D721Med (cell line): ENCODE data around the gene PLAAT5.

Experiments used
- DNase-seq: peaks from one replicate; pipeline ENCODE4 v3.0.0; 2011; ENCODE audit warnings: low spot score; ENCODE audit not compliant: insufficient read length
- FAIRE-seq: peaks from 2 replicates; lab custom pipeline; 2011; peaks lifted over from hg19 to GRCh38; lab: Jason Lieb, UNC
- CTCF ChIP-seq: IDR thresholded peaks from 2 replicates; pipeline ENCODE4 v1.5.1; 2012; ENCODE audit warnings: mild to moderate bottlenecking, control low read depth; ENCODE audit not compliant: insufficient read depth; ENCODE audit errors: missing control alignments

Gene PLAAT5

GRCh38 chr11:63510360-63511047 is 19.5 kb upstream of the PLAAT5 start:
- no peak for TF ChIP-seq CTCF
- DNase-seq, result no peak
- no peak for FAIRE-seq

- FAIRE-seq (no peak), DNase-seq (no peak)
- no peak for TF ChIP-seq CTCF
Observed at GRCh38 chr11:63508745-63509144, 17.8 kb upstream of the PLAAT5 start.

GRCh38 chr11:63508009-63508408 is 17.0 kb upstream of the PLAAT5 start:
- TF ChIP-seq CTCF, result peak; percentile 29
- DNase-seq (no peak), FAIRE-seq (no peak)

- DNase-seq (no peak), FAIRE-seq (no peak)
- TF ChIP-seq CTCF, result no peak
Observed at GRCh38 chr11:63507511-63507910, 16.5 kb upstream of the PLAAT5 start.

GRCh38 chr11:63506876-63507275 is 15.9 kb upstream of the PLAAT5 start:
- no peak for DNase-seq
- FAIRE-seq, result no peak
- TF ChIP-seq CTCF, result no peak

- FAIRE-seq (no peak), DNase-seq (no peak)
- no peak for TF ChIP-seq CTCF
Observed at GRCh38 chr11:63505857-63506528, 15.0 kb upstream of the PLAAT5 start, which contains the start of gene LGALS12. LGALS12 (plus strand) TSS chr11:63506084; CDS start chr11:63506459, 375 bp downstream.
